K562 treated with DMSO at 1 percent for 4 hours (cell line): ENCODE measurements around the gene TPRKB. TPM values are rescaled to one million over a fixed set of nuclear protein-coding genes. Genes with fewer than 3 reads are reported as not detected.

Experiments used
- total RNA-seq: library from RNA; unstranded; fragments of 300-600 nt; gene quantifications from 2 replicates; pipeline ENCODE4 v1.2.3, GENCODE V29; 2022; ENCODE audit not compliant: insufficient read depth

TPRKB gene
- total RNA-seq: 40.4 and 56.1 TPM in 2 replicates

DNA sequence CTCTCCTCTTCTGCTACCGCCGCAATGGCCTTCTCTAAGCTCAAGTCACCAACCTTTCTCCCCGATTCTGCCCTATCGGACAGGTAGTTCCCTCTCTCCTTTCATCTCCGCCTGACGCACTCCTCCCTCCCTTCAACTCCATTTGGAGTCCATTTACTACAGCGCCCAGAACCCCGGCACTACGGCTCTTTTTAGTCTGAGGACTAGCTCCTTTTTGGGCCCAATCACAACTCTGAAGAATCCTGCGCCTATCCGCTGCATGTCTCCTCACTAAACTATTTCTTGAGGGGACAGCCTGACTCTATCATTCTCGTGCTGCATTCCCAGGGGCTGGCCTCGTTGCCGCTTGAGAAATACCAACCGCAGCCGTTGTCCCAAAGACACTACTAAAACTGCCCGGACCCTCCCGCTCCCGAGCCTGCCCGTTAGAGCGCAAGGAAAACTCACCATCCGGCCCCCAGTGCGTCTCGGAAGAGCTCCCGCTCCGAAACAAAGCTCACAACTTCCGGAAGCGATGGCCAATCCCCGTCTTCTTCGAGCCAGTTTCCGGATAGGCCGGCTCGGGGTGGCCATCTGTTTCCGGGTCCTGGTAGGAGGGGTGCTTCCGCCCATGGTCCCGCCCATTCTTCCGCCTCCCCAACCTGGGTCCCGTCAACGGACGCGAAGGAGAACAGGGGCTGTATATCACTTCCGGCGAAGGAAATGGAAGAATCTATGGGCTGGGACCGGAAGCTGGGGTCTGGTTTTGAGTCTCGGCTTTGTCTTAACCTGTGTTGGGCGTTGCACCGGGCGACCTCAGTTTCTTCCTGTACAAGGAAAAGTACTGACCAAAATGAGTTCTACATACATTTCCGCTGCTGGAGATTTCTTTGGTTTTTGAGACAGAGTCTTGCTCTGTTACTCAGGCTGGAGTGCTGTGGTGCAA is at the start of gene TPRKB:
Gene TPRKB, minus strand, starts transcription at position 491 of the 925 bp plus-strand sequence. CDS start 2,776 bp downstream, outside the sequence.

DNA sequence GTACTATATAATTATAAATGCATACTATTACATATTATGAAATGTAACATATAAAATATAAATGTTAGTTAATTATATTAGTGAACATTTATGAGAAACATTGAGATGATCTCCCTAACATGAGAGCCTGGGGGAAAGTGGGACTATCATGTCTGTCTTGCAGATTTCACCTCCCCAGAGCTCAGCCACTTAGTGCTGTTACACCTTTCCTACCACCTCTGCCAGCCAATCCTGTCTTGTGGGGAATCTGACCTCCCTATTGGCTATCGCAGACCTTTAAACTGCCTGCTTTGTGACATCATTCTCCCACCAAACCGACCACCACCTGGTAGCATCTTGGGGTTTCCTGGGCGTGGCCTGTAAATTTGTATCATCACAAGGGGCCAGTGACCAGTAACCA is 46.7 kb upstream of the TPRKB start, which contains the start of gene C2orf78:
Gene C2orf78, plus strand, starts transcription at position 301 of the 400 bp plus-strand sequence. CDS start 127 bp downstream, outside the sequence.

DNA sequence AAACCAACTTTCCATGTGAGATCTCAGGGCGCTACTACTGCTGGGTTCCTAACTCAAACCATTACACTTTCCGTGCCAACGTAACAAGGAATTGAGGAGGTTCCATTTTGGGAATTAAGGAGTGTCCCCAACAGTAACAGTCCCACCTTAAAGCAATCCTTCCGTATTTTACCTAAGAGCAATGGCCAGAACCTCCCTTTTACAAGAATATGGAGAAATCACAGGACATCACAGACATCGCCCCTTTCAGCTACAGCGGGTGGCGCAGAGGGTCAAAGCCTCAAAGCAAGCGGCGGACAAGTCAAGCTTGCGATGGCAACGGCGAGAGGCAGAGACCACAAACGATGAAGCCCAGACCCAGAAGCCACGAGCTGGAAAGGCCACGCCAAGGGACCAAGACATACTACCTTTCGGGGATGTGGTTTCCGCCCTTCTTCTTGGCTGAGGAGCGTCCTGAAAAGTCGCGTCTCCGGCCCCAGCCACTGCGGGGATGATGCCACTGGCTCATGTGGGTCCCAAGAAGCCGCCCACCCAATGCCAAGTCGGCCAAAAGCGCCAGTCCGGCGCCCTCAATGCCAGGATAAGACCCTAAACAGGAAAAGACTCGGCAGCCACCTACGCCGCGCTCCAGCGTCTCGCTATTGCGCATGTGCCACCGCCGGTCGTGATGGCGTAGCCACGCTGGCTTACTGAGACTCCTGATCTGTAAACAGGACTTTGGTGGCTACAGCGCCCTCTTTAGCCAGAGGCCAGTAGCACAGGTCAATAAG is 42.5 kb upstream of the TPRKB start, which contains the start of gene DUSP11:
Gene DUSP11, minus strand, starts transcription at position 637 of the 770 bp plus-strand sequence. Its CDS starts 129 bp downstream, at position 508.

Other genes starting within 250 kb of the TPRKB start
- not detected in 2 replicates for gene NAT8, start 94.9 kb downstream of the TPRKB start, total RNA-seq
- gene DUSP11, start 42.8 kb upstream of the TPRKB start, total RNA-seq: 12.7 and 13.1 TPM in 2 replicates
- gene C2orf78, start 46.8 kb upstream of the TPRKB start, total RNA-seq: 0.31 and 0.40 TPM in 2 replicates
- gene STAMBP, start 91.6 kb upstream of the TPRKB start, total RNA-seq: 28.5 and 31.9 TPM in 2 replicates
- gene ACTG2, start 155.7 kb upstream of the TPRKB start, total RNA-seq: not detected in 2 replicates
- gene DGUOK, start 189.5 kb upstream of the TPRKB start, total RNA-seq: 102 and 104 TPM in 2 replicates
- gene TET3, start 247.6 kb upstream of the TPRKB start, total RNA-seq: 8.2 and 12.1 TPM in 2 replicates